NCI-H82 (cell line): Measurements from ENCODE around the gene IFNL3.
"Not testable (repeated sequence)": the region's sequence is repeated elsewhere in the genome, so short reads cannot be mapped to it uniquely, and the experiment has no call there.

ENCODE experiments used
- DNase-seq: peaks from one replicate; lab custom pipeline; 2025; lab: John Stamatoyannopoulos, UW

The IFNL3 gene

GRCh38 chr19:39244410-39245100, at the start of gene IFNL3:
Gene IFNL3, minus strand, starts transcription at chr19:39245006. Its CDS starts 39 bp downstream, at chr19:39244967.
- not testable (repeated sequence) for DNase-seq

GRCh38 chr19:39293394-39293793, 48.6 kb upstream of the IFNL3 start:
- DNase-seq, result no peak

- no peak for DNase-seq
Observed at GRCh38 chr19:39284032-39284431, 39.2 kb upstream of the IFNL3 start.

- no peak for DNase-seq
Observed at GRCh38 chr19:39282021-39282420, 37.2 kb upstream of the IFNL3 start.

GRCh38 chr19:39277598-39277997, 32.8 kb upstream of the IFNL3 start:
- DNase-seq, result no peak

- DNase-seq, result no peak
Observed at GRCh38 chr19:39276740-39277139, 31.9 kb upstream of the IFNL3 start.

GRCh38 chr19:39275578-39275977, 30.8 kb upstream of the IFNL3 start:
- DNase-seq, result no peak

- DNase-seq, result not testable (repeated sequence)
Observed at GRCh38 chr19:39273859-39274258, 29.1 kb upstream of the IFNL3 start.

GRCh38 chr19:39270036-39270871, 25.4 kb upstream of the IFNL3 start:
- DNase-seq, result no peak

GRCh38 chr19:39269369-39269768, 24.6 kb upstream of the IFNL3 start:
- not testable (repeated sequence) for DNase-seq

GRCh38 chr19:39268531-39269223, 23.9 kb upstream of the IFNL3 start:
- not testable (repeated sequence) for DNase-seq

GRCh38 chr19:39268085-39268484, 23.3 kb upstream of the IFNL3 start, which contains the start of gene IFNL2:
Gene IFNL2, plus strand, starts transcription at chr19:39268396. Its CDS starts 173 bp downstream, at chr19:39268569.
- DNase-seq, result not testable (repeated sequence)

GRCh38 chr19:39265321-39265916, 20.6 kb upstream of the IFNL3 start:
- DNase-seq, result peak; percentile 64

GRCh38 chr19:39264306-39265290, 19.8 kb upstream of the IFNL3 start:
- no peak for DNase-seq

- no peak for DNase-seq
Observed at GRCh38 chr19:39263912-39264305, 19.1 kb upstream of the IFNL3 start.

GRCh38 chr19:39262496-39262895, 17.7 kb upstream of the IFNL3 start:
- no peak for DNase-seq

- DNase-seq, result no peak
Observed at GRCh38 chr19:39261704-39262103, 16.9 kb upstream of the IFNL3 start.

- DNase-seq, result no peak
Observed at GRCh38 chr19:39257227-39257626, 12.4 kb upstream of the IFNL3 start.

GRCh38 chr19:39254531-39255345, 9.9 kb upstream of the IFNL3 start:
- no peak for DNase-seq
